HEK293 (cell line): ENCODE measurements around the gene ENDOD1.

Experiments
- CTCF ChIA-PET: fragments of 350-600 bp; formaldehyde crosslinking; extraction: SDS; loops from one replicate; lab custom pipeline; 2021; ENCODE audit warnings: antibody characterized with exemption; lab: Yijun Ruan, JAX
- POLR2A ChIA-PET: fragments of 300-600 bp; formaldehyde crosslinking; extraction: SDS; loops from one replicate; lab custom pipeline; 2020; ENCODE audit warnings: antibody characterized with exemption, inconsistent platforms; lab: Yijun Ruan, JAX
- H3K27ac ChIP-seq: fragments of 200-500 bp; sonication (Bioruptor generic); 2 replicates; pipeline ENCODE4 v1.5.1; 2014; ENCODE audit warnings: low read depth, low read length, control low read depth, inconsistent platforms; ENCODE audit errors: extremely low read depth
- H3K36me3 ChIP-seq, 2 experiments: fragments of 200-500 bp in 1 of 2; sonication (Bioruptor generic) in 1 of 2; 1 replicate in 1 of 2; 2 replicates in 1 of 2; pipeline ENCODE4 v1.5.1; 2014 to 2017; ENCODE audit warnings: inconsistent platforms in 2 of 2, low read length in 2 of 2; ENCODE audit not compliant: control insufficient read depth in 2 of 2, insufficient read depth in 1 of 2
- H3K4me1 ChIP-seq: fragments of 200-500 bp; sonication (Bioruptor generic); 2 replicates; pipeline ENCODE4 v1.5.1; 2014; ENCODE audit warnings: mild to moderate bottlenecking, low read length, inconsistent platforms; ENCODE audit not compliant: control insufficient read depth, insufficient read depth
- H3K4me3 ChIP-seq: 2 replicates; pipeline ENCODE4 v1.5.1; 2011; ENCODE audit warnings: low read depth, mild to moderate bottlenecking, control low read depth, low read length, moderate library complexity
- H3K9me3 ChIP-seq: fragments of 200-500 bp; sonication (Bioruptor generic); 2 replicates; pipeline ENCODE4 v1.5.1; 2014; ENCODE audit warnings: low read depth, low read length, inconsistent platforms; ENCODE audit not compliant: control insufficient read depth, insufficient read depth
- EGR2 ChIP-seq: fragments of 450-650 bp; formaldehyde crosslinking; IDR thresholded peaks from 2 replicates; pipeline ENCODE4 v1.5.1; 2016; ENCODE audit warnings: low read depth, missing biosample characterization, missing genetic modification characterization
- HOXA7 ChIP-seq: sonication (generic); formaldehyde crosslinking; IDR thresholded peaks from 2 replicates; pipeline ENCODE4 v1.8.1; 2022; ENCODE audit warnings: missing genetic modification reagents, borderline replicate concordance
- KLF16 ChIP-seq: fragments of 450-650 bp; formaldehyde crosslinking; IDR thresholded peaks from 2 replicates; pipeline ENCODE4 v1.5.1; 2017; ENCODE audit warnings: missing biosample characterization, missing genetic modification characterization
- MYNN ChIP-seq: fragments of 450-650 bp; formaldehyde crosslinking; IDR thresholded peaks from 2 replicates; pipeline ENCODE4 v1.5.1; 2016; ENCODE audit warnings: missing biosample characterization, missing genetic modification characterization, borderline replicate concordance
- SCRT1 ChIP-seq: fragments of 450-650 bp; formaldehyde crosslinking; IDR thresholded peaks from 2 replicates; pipeline ENCODE4 v1.5.1; 2016; ENCODE audit warnings: missing biosample characterization, missing genetic modification characterization, borderline replicate concordance
- SCRT2 ChIP-seq: fragments of 450-650 bp; formaldehyde crosslinking; IDR thresholded peaks from 2 replicates; pipeline ENCODE4 v1.5.1; 2016; ENCODE audit warnings: missing biosample characterization, missing genetic modification characterization
- TCF7L2 ChIP-seq: IDR thresholded peaks from 2 replicates; pipeline ENCODE4 v1.6.1; 2011; ENCODE audit warnings: low read depth, mild to moderate bottlenecking, inconsistent platforms, low read length, moderate library complexity, borderline replicate concordance
- ZNF112 ChIP-seq: fragments of 450-650 bp; formaldehyde crosslinking; IDR thresholded peaks from 2 replicates; pipeline ENCODE4 v1.5.0; 2017; ENCODE audit warnings: missing biosample characterization, missing genetic modification characterization
- ZNF248 ChIP-seq: fragments of 450-650 bp; formaldehyde crosslinking; IDR thresholded peaks from 2 replicates; pipeline ENCODE4 v1.5.1; 2017; ENCODE audit warnings: missing biosample characterization, missing genetic modification characterization
- ZNF530 ChIP-seq: fragments of 450-650 bp; formaldehyde crosslinking; IDR thresholded peaks from 2 replicates; pipeline ENCODE4 v1.5.1; 2016; ENCODE audit warnings: low read depth, missing biosample characterization, missing genetic modification characterization
- ZNF629 ChIP-seq: fragments of 450-650 bp; formaldehyde crosslinking; IDR thresholded peaks from 2 replicates; pipeline ENCODE4 v1.5.1; 2017; ENCODE audit warnings: missing biosample characterization, missing genetic modification characterization
- ZNF701 ChIP-seq: fragments of 450-650 bp; formaldehyde crosslinking; IDR thresholded peaks from 2 replicates; pipeline ENCODE4 v1.5.1; 2016; ENCODE audit warnings: missing biosample characterization, missing genetic modification characterization
- ZNF792 ChIP-seq: fragments of 450-650 bp; formaldehyde crosslinking; IDR thresholded peaks from 2 replicates; pipeline ENCODE4 v1.5.1; 2016; ENCODE audit warnings: missing biosample characterization, missing genetic modification characterization
- TF ChIP-seq, protein P1 (sequence below): IDR thresholded peaks from 2 replicates; pipeline ENCODE4 v1.6.1; 2011; ENCODE audit warnings: mild to moderate bottlenecking, low read depth, low read length, borderline replicate concordance
- TF ChIP-seq, protein P2 (sequence below): fragments of 450-650 bp; formaldehyde crosslinking; IDR thresholded peaks from 2 replicates; pipeline ENCODE4 v1.5.1; 2016; ENCODE audit warnings: missing biosample characterization, missing genetic modification characterization
- TF ChIP-seq, protein P3 (sequence below): fragments of 450-650 bp; formaldehyde crosslinking; conservative IDR thresholded peaks from 2 replicates; pipeline ENCODE4 v1.5.1; 2016; ENCODE audit warnings: low read depth, missing biosample characterization, missing genetic modification characterization
- TF ChIP-seq, protein P4 (sequence below): fragments of 450-650 bp; formaldehyde crosslinking; IDR thresholded peaks from 2 replicates; pipeline ENCODE4 v1.5.1; 2016; ENCODE audit warnings: missing biosample characterization, missing genetic modification characterization
- TF ChIP-seq, protein P5 (sequence below): fragments of 450-650 bp; formaldehyde crosslinking; IDR thresholded peaks from 2 replicates; pipeline ENCODE4 v1.5.1; 2016; ENCODE audit warnings: missing biosample characterization, missing genetic modification characterization
- TF ChIP-seq, protein P6 (sequence below): fragments of 450-650 bp; formaldehyde crosslinking; IDR thresholded peaks from 2 replicates; pipeline ENCODE4 v1.5.1; 2016; ENCODE audit warnings: missing biosample characterization, missing genetic modification characterization

The ENDOD1 gene

DNA sequence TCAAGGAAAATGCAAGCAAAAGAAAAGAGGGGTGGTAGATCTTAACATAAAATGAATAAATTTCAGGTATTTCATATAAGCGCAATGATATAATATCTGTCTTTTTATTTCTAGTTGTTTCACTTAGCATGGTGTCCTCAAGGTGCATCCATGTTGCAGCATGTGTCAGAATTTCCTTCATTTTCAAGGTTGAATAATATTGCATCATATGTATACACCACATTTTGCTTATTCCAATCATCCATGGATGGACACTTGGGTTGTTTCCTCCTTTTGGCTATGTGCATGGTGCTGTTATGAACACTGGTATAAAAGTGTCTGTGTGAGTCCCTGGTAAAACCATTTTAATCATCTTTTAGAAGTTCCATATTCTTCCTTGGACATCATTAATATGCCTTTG lies 47.4 kb upstream of the ENDOD1 start (continued):
- TF ChIP-seq, protein P1, sequence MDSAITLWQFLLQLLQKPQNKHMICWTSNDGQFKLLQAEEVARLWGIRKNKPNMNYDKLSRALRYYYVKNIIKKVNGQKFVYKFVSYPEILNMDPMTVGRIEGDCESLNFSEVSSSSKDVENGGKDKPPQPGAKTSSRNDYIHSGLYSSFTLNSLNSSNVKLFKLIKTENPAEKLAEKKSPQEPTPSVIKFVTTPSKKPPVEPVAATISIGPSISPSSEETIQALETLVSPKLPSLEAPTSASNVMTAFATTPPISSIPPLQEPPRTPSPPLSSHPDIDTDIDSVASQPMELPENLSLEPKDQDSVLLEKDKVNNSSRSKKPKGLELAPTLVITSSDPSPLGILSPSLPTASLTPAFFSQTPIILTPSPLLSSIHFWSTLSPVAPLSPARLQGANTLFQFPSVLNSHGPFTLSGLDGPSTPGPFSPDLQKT = no peak
- TF ChIP-seq HOXA7 = no peak
- no peak for TF ChIP-seq TCF7L2
- TF ChIP-seq, all 188 proteins: peak for 0

DNA sequence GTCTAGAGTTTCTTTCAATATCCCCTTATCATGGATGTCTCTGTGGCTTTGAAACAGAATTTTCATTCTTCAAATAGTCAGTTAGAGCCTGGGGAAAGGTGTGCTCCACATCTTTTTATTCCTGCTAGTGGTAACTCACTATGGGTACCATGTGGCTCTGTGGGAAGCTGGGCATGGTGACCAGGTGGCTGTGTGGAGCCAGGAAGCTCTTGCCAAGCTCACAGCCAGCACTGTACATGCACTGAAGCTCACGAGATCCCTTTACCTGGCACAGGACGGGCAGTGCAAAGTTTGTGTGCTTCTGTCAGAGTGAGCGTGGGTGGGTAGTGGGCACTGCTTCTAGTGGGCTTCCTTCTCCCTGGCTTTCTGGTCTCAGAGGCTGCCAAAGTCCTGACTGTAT lies 46.7 kb upstream of the ENDOD1 start:
- no peak overlapping the region for H3K4me3 ChIP-seq
- POLR2A ChIA-PET = no interaction called here
- H3K9me3 ChIP-seq = no peaks in the 10 kb centered on the region
- H3K4me1 ChIP-seq = no peaks in the 10 kb centered on the region
- H3K27ac ChIP-seq = no peak overlapping the region
- TF ChIP-seq ZNF792 (tag by site-specific recombination) (no peak), EGR2 (tag by site-specific recombination) (no peak), ZNF248 (tag by site-specific recombination) (no peak), ZNF530 (no peak), SCRT2 (tag by site-specific recombination) (no peak), TCF7L2 (no peak), MYNN (tag by site-specific recombination) (no peak), KLF16 (tag by site-specific recombination) (no peak), ZNF112 (tag by site-specific recombination) (no peak), ZNF701 (tag by site-specific recombination) (no peak), SCRT1 (tag by site-specific recombination) (no peak), ZNF629 (no peak)
- TF ChIP-seq, protein P2, sequence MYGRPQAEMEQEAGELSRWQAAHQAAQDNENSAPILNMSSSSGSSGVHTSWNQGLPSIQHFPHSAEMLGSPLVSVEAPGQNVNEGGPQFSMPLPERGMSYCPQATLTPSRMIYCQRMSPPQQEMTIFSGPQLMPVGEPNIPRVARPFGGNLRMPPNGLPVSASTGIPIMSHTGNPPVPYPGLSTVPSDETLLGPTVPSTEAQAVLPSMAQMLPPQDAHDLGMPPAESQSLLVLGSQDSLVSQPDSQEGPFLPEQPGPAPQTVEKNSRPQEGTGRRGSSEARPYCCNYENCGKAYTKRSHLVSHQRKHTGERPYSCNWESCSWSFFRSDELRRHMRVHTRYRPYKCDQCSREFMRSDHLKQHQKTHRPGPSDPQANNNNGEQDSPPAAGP (tag by site-specific recombination) = no peak
- TF ChIP-seq, protein P3, sequence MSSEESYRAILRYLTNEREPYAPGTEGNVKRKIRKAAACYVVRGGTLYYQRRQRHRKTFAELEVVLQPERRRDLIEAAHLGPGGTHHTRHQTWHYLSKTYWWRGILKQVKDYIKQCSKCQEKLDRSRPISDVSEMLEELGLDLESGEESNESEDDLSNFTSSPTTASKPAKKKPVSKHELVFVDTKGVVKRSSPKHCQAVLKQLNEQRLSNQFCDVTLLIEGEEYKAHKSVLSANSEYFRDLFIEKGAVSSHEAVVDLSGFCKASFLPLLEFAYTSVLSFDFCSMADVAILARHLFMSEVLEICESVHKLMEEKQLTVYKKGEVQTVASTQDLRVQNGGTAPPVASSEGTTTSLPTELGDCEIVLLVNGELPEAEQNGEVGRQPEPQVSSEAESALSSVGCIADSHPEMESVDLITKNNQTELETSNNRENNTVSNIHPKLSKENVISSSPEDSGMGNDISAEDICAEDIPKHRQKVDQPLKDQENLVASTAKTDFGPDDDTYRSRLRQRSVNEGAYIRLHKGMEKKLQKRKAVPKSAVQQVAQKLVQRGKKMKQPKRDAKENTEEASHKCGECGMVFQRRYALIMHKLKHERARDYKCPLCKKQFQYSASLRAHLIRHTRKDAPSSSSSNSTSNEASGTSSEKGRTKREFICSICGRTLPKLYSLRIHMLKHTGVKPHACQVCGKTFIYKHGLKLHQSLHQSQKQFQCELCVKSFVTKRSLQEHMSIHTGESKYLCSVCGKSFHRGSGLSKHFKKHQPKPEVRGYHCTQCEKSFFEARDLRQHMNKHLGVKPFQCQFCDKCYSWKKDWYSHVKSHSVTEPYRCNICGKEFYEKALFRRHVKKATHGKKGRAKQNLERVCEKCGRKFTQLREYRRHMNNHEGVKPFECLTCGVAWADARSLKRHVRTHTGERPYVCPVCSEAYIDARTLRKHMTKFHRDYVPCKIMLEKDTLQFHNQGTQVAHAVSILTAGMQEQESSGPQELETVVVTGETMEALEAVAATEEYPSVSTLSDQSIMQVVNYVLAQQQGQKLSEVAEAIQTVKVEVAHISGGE (tag by site-specific recombination) = no peak
- TF ChIP-seq, protein P4, sequence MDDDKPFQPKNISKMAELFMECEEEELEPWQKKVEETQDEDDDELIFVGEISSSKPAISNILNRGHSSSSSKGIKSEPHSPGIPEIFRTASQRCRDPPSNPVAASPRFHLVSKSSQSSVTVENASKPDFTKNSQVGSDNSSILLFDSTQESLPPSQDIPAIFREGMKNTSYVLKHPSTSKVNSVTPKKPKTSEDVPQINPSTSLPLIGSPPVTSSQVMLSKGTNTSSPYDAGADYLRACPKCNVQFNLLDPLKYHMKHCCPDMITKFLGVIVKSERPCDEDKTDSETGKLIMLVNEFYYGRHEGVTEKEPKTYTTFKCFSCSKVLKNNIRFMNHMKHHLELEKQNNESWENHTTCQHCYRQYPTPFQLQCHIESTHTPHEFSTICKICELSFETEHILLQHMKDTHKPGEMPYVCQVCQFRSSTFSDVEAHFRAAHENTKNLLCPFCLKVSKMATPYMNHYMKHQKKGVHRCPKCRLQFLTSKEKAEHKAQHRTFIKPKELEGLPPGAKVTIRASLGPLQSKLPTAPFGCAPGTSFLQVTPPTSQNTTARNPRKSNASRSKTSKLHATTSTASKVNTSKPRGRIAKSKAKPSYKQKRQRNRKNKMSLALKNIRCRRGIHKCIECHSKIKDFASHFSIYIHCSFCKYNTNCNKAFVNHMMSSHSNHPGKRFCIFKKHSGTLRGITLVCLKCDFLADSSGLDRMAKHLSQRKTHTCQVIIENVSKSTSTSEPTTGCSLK (tag by site-specific recombination) = no peak
- TF ChIP-seq, protein P5, sequence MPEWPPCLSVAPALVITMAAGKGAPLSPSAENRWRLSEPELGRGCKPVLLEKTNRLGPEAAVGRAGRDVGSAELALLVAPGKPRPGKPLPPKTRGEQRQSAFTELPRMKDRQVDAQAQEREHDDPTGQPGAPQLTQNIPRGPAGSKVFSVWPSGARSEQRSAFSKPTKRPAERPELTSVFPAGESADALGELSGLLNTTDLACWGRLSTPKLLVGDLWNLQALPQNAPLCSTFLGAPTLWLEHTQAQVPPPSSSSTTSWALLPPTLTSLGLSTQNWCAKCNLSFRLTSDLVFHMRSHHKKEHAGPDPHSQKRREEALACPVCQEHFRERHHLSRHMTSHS (tag by site-specific recombination) = no peak
- TF ChIP-seq, protein P6, sequence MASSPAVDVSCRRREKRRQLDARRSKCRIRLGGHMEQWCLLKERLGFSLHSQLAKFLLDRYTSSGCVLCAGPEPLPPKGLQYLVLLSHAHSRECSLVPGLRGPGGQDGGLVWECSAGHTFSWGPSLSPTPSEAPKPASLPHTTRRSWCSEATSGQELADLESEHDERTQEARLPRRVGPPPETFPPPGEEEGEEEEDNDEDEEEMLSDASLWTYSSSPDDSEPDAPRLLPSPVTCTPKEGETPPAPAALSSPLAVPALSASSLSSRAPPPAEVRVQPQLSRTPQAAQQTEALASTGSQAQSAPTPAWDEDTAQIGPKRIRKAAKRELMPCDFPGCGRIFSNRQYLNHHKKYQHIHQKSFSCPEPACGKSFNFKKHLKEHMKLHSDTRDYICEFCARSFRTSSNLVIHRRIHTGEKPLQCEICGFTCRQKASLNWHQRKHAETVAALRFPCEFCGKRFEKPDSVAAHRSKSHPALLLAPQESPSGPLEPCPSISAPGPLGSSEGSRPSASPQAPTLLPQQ (tag by site-specific recombination) = no peak
- TF ChIP-seq, all 188 proteins: peak for 0
- CTCF ChIA-PET = no interaction called here
- H3K36me3 ChIP-seq = no peaks in the 10 kb centered on the region
